HG03469 (cell line): ENCODE data around the gene POU3F2.
A peak's percentile ranks its signal among the peaks of the same experiment; 100 is the strongest.

Source experiments
- ATAC-seq: cut with Tn5 transposase; IDR thresholded peaks from one replicate; pipeline ENCODE4 v1.9.1; 2021; ENCODE audit warnings: mild to moderate bottlenecking, moderate library complexity, moderate number of reproducible peaks; ENCODE audit not compliant: unreplicated experiment

The POU3F2 gene

GRCh38 chr6:98842342-98843180 lies 8.2 kb downstream of the POU3F2 start:
- no peak for ATAC-seq

- ATAC-seq = no peak
Measured at GRCh38 chr6:98843271-98844243, 9.2 kb downstream of the POU3F2 start.

GRCh38 chr6:98844244-98845210 lies 10.2 kb downstream of the POU3F2 start:
- no peak for ATAC-seq

- ATAC-seq = peak; percentile 53
Measured at GRCh38 chr6:98845211-98846020, 11.0 kb downstream of the POU3F2 start.

- no peak for ATAC-seq
Measured at GRCh38 chr6:98846021-98846380, 11.6 kb downstream of the POU3F2 start.

- no peak for ATAC-seq
Measured at GRCh38 chr6:98847416-98847778, 13.0 kb downstream of the POU3F2 start.

GRCh38 chr6:98847779-98848538 lies 13.6 kb downstream of the POU3F2 start:
- ATAC-seq = no peak

- ATAC-seq = no peak
Measured at GRCh38 chr6:98848539-98849242, 14.3 kb downstream of the POU3F2 start.

- no peak for ATAC-seq
Measured at GRCh38 chr6:98864497-98864896, 30.1 kb downstream of the POU3F2 start.

GRCh38 chr6:98871057-98871456 lies 36.7 kb downstream of the POU3F2 start:
- no peak for ATAC-seq

- no peak for ATAC-seq
Measured at GRCh38 chr6:98871821-98872220, 37.4 kb downstream of the POU3F2 start.

GRCh38 chr6:98875375-98875774 lies 41.0 kb downstream of the POU3F2 start:
- no peak for ATAC-seq

GRCh38 chr6:98877250-98877649 lies 42.9 kb downstream of the POU3F2 start:
- no peak for ATAC-seq

GRCh38 chr6:98880486-98880885 lies 46.1 kb downstream of the POU3F2 start:
- ATAC-seq = peak; percentile 92

- no peak for ATAC-seq
Measured at GRCh38 chr6:98885330-98885729, 51.0 kb downstream of the POU3F2 start.

GRCh38 chr6:98887650-98888049 lies 53.3 kb downstream of the POU3F2 start:
- ATAC-seq = no peak
